Ascending aorta (tissue), 2 donors: ENCODE measurements around the gene PCSK2. TPM values are rescaled to one million over a fixed set of nuclear protein-coding genes. Genes with fewer than 3 reads are reported as not detected.

Experiments
- DNase-seq, 2 donors: peaks; one replicate each; pipeline ENCODE4 v3.0.0-alpha.2; 2019; ENCODE audit warnings: low spot score in 2 of 2
- H3K27ac ChIP-seq, 2 donors: fragments of 200-600 bp; sonication (generic); one replicate each; pipeline ENCODE4 v1.5.1; 2016 to 2017; ENCODE audit warnings: mild to moderate bottlenecking in 1 of 2
- H3K27me3 ChIP-seq: fragments of 200-600 bp; sonication (generic); one replicate; pipeline ENCODE4 v1.5.1; 2017
- H3K36me3 ChIP-seq, 2 donors: fragments of 200-600 bp; sonication (generic); one replicate each; pipeline ENCODE4 v1.5.1; 2016
- H3K4me1 ChIP-seq, 2 donors: fragments of 200-600 bp; sonication (generic); one replicate each; pipeline ENCODE4 v1.5.1; 2016 to 2017; ENCODE audit warnings: mild to moderate bottlenecking in 1 of 2
- H3K4me3 ChIP-seq, 2 donors: fragments of 200-600 bp; sonication (generic); one replicate each; pipeline ENCODE4 v1.5.1; 2016 to 2017; ENCODE audit warnings: mild to moderate bottlenecking in 1 of 2
- H3K9me3 ChIP-seq, 2 donors: fragments of 200-600 bp; sonication (generic); one replicate each; pipeline ENCODE4 v1.5.1; 2016
- intact Hi-C: fragments of 100-400 bp; cut with DNase I; formaldehyde crosslinking; loops from one replicate; pipeline ENCODE4 v1.15.1; 2023
- total RNA-seq: library from RNA; depleted of rRNA; stranded (reverse); fragments of >200 nt; gene quantifications from one replicate; pipeline ENCODE4 v1.1.0, GENCODE V29; 2016
- TF ChIP-seq, protein P1 (sequence below), 3 experiments: fragments of 200-600 bp in 2 of 3; fragments of 450-650 bp in 1 of 3; sonication (generic) in 2 of 3; IDR thresholded peaks; one replicate each; pipeline ENCODE4 v1.5.1; 2016 to 2019; ENCODE audit warnings: antibody characterized with exemption in 3 of 3, mild to moderate bottlenecking in 1 of 3, moderate library complexity in 1 of 3

Gene PCSK2
- total RNA-seq, 1 donor from 2014 or later = not detected

DNA sequence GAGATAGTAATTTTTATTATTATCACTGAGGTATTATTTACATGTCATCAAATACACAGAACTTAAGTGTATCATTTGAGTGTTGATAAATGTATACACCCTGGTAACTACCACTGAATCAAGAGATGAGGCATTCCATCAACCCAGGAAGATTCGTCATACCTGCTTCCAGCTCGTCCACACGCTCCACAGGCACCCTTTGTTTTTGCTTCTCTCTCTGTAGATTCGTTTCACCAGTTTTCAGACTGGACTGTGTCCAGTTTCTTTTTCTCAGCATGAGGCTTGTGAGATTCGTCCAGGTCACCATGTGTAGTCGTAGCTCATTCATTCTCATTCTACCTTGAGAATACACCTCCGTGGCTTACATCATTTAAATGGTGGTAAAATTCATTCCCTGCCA lies 239.8 kb downstream of the PCSK2 start:
- H3K36me3 ChIP-seq = no peaks in the 10 kb centered on the region
- TF ChIP-seq, protein P1, sequence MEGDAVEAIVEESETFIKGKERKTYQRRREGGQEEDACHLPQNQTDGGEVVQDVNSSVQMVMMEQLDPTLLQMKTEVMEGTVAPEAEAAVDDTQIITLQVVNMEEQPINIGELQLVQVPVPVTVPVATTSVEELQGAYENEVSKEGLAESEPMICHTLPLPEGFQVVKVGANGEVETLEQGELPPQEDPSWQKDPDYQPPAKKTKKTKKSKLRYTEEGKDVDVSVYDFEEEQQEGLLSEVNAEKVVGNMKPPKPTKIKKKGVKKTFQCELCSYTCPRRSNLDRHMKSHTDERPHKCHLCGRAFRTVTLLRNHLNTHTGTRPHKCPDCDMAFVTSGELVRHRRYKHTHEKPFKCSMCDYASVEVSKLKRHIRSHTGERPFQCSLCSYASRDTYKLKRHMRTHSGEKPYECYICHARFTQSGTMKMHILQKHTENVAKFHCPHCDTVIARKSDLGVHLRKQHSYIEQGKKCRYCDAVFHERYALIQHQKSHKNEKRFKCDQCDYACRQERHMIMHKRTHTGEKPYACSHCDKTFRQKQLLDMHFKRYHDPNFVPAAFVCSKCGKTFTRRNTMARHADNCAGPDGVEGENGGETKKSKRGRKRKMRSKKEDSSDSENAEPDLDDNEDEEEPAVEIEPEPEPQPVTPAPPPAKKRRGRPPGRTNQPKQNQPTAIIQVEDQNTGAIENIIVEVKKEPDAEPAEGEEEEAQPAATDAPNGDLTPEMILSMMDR (IDR thresholded peaks at IDR 0.05) = no peak
- no peaks in the 10 kb centered on the region for H3K9me3 ChIP-seq
- H3K4me3 ChIP-seq = no peak overlapping the region
- H3K27me3 ChIP-seq = no peaks in the 10 kb centered on the region
- no peaks in the 10 kb centered on the region for H3K4me1 ChIP-seq
- DNase-seq = no peak
- no peak overlapping the region for H3K27ac ChIP-seq
- intact Hi-C loops = no loop called here

- Histone ChIP-seq H3K9me3 (no peaks in the 10 kb centered on the region), H3K27ac (no peak overlapping the region), H3K27me3 (no peaks in the 10 kb centered on the region), H3K4me1 (no peaks in the 10 kb centered on the region), H3K36me3 (no peaks in the 10 kb centered on the region), H3K4me3 (no peak overlapping the region)
- TF ChIP-seq, protein P1 (IDR thresholded peaks at IDR 0.05) = no peak
- DNase-seq = no peak
- intact Hi-C loops = no loop called here
These were observed 240.3 kb downstream of the PCSK2 start for GRCh38 chr20:17467120-17467655.

- H3K27ac ChIP-seq = no peak overlapping the region
- no peaks in the 10 kb centered on the region for H3K9me3 ChIP-seq
- DNase-seq = no peak
- H3K27me3 ChIP-seq = no peaks in the 10 kb centered on the region
- intact Hi-C loops = no loop called here
- TF ChIP-seq, protein P1 (IDR thresholded peaks at IDR 0.05) = no peak
- no peaks in the 10 kb centered on the region for H3K36me3 ChIP-seq
- no peaks in the 10 kb centered on the region for H3K4me1 ChIP-seq
- H3K4me3 ChIP-seq = no peak overlapping the region
These were observed 241.4 kb downstream of the PCSK2 start for GRCh38 chr20:17468073-17468840.

GRCh38 chr20:17469246-17470030 lies 242.6 kb downstream of the PCSK2 start:
- Histone ChIP-seq H3K36me3 (no peaks in the 10 kb centered on the region), H3K27ac (no peak overlapping the region), H3K27me3 (no peaks in the 10 kb centered on the region), H3K4me3 (no peak overlapping the region), H3K4me1 (no peaks in the 10 kb centered on the region), H3K9me3 (no peaks in the 10 kb centered on the region)
- intact Hi-C loops = no loop called here
- TF ChIP-seq, protein P1 (IDR thresholded peaks at IDR 0.05) = no peak
- DNase-seq = no peak

- H3K4me1 ChIP-seq = no peaks in the 10 kb centered on the region
- DNase-seq = no peak
- H3K9me3 ChIP-seq = no peaks in the 10 kb centered on the region
- H3K27ac ChIP-seq = no peak overlapping the region
- no peaks in the 10 kb centered on the region for H3K36me3 ChIP-seq
- H3K27me3 ChIP-seq = no peaks in the 10 kb centered on the region
- no peak overlapping the region for H3K4me3 ChIP-seq
- intact Hi-C loops = no loop called here
- TF ChIP-seq, protein P1 (IDR thresholded peaks at IDR 0.05) = no peak
These were observed 243.7 kb downstream of the PCSK2 start for GRCh38 chr20:17470521-17470920.
